ENCODE measurements around the gene PARN.

GRCh38 chr16:14549789-14550153, 80.3 kb downstream of the PARN start:
- TF ChIP-seq MAZ (IDR thresholded peaks at IDR 0.05; ENCODE audit: borderline replicate concordance, low read depth, low read length) (no peak), CEBPB (IDR thresholded peaks at IDR 0.05) (peak in 1 of 2 experiments; percentile 27; a peak in 1 of 4 replicates), USF2 (IDR thresholded peaks at IDR 0.05) (no peak), POLR2A (IDR thresholded peaks at IDR 0.05; ENCODE audit: low read length) (no peak), ZFP36 (IDR thresholded peaks at IDR 0.05; ENCODE audit: borderline replicate concordance, partially characterized antibody) (no peak), CTCF (IDR thresholded peaks at IDR 0.05) (no peak), HOXB13 (CRISPR knock-in tag; IDR thresholded peaks at IDR 0.05; ENCODE audit: low read depth) (no peak), E2F6 (IDR thresholded peaks at IDR 0.05; ENCODE audit: borderline replicate concordance, low read depth) (no peak), EP300 (IDR thresholded peaks at IDR 0.05) (no peak), PHF8 (IDR thresholded peaks at IDR 0.05; ENCODE audit: borderline replicate concordance, low read depth) (no peak), RFX5 (IDR thresholded peaks at IDR 0.05) (no peak), KDM5A (IDR thresholded peaks at IDR 0.05) (no peak)
